Lower lobe of right lung (tissue), 2 donors: ENCODE data around the gene USF3. TPM values are rescaled to one million over a fixed set of nuclear protein-coding genes. Genes with fewer than 3 reads are reported as not detected.

Experiments
- ATAC-seq, 2 donors: fragments of 200-7000 bp; cut with Tn5 transposase; one replicate each; pipeline ENCODE4 v1.9.1; 2020 to 2022; ENCODE audit warnings: mild to moderate bottlenecking in 2 of 2, moderate library complexity in 2 of 2
- DNase-seq: peaks from one replicate; pipeline ENCODE4 v3.0.0-alpha.2; 2020
- H3K27ac ChIP-seq: fragments of 200-600 bp; one replicate; pipeline ENCODE4 v1.8.0; 2022
- H3K27me3 ChIP-seq: fragments of 200-600 bp; one replicate; pipeline ENCODE4 v1.8.0; 2022; ENCODE audit warnings: low read depth
- H3K36me3 ChIP-seq: fragments of 200-600 bp; one replicate; pipeline ENCODE4 v1.8.0; 2022; ENCODE audit warnings: mild to moderate bottlenecking
- H3K4me1 ChIP-seq: fragments of 200-600 bp; one replicate; pipeline ENCODE4 v1.8.0; 2022
- H3K4me3 ChIP-seq: fragments of 200-600 bp; one replicate; pipeline ENCODE4 v1.8.0; 2022; ENCODE audit warnings: mild to moderate bottlenecking
- H3K9me3 ChIP-seq: fragments of 200-600 bp; one replicate; pipeline ENCODE4 v1.8.0; 2022
- intact Hi-C: fragments of 100-400 bp; cut with DNase I; formaldehyde crosslinking; loops from one replicate; pipeline ENCODE4 v1.11.0; 2022
- total RNA-seq: library from RNA; stranded (reverse); fragmentation: NEBNext Ultra II Directional; extraction: Animal tissue kit (Norgen Biotek cat#: 25700); gene quantifications from one replicate; pipeline ENCODE4 v1.2.1, GENCODE V29; 2021
- TF ChIP-seq, protein P1 (sequence below): fragments of 200-600 bp; IDR thresholded peaks from one replicate; pipeline ENCODE4 v1.8.0; 2022; ENCODE audit warnings: antibody characterized with exemption, mild to moderate bottlenecking
- donor health status: DM: no; HTN: yes; CAD: no; lungs with severe emphysema.

Gene USF3
- total RNA-seq, 1 donor from 2014 or later = 20.9 TPM

DNA sequence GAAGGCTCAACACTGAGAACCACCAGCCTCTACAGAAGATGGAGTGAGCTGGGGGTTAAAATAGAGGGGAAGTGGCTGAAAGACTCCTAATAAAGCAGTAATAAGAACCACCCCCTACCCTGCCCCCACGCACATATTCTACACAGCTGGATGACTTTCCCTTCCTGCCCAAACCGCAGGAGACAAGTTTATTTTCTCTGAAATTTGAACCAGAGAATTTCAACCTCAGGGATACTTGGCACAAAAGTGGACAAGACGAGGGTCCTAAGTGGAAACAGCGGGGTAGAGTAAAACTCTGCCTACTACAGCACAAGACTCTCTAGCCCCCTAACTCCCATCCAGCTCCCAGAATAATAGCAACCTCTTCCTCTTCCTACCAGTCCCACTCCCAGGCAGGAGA lies 28.4 kb downstream of the USF3 start:
- TF ChIP-seq, protein P1, sequence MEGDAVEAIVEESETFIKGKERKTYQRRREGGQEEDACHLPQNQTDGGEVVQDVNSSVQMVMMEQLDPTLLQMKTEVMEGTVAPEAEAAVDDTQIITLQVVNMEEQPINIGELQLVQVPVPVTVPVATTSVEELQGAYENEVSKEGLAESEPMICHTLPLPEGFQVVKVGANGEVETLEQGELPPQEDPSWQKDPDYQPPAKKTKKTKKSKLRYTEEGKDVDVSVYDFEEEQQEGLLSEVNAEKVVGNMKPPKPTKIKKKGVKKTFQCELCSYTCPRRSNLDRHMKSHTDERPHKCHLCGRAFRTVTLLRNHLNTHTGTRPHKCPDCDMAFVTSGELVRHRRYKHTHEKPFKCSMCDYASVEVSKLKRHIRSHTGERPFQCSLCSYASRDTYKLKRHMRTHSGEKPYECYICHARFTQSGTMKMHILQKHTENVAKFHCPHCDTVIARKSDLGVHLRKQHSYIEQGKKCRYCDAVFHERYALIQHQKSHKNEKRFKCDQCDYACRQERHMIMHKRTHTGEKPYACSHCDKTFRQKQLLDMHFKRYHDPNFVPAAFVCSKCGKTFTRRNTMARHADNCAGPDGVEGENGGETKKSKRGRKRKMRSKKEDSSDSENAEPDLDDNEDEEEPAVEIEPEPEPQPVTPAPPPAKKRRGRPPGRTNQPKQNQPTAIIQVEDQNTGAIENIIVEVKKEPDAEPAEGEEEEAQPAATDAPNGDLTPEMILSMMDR = no peak
- intact Hi-C loops = no loop called here
- no peak for ATAC-seq
- Histone ChIP-seq H3K36me3 (peaks cover 38% of the 10 kb centered on the region), H3K4me1 (no peaks in the 10 kb centered on the region), H3K9me3 (no peaks in the 10 kb centered on the region), H3K4me3 (no peak overlapping the region), H3K27ac (no peak overlapping the region), H3K27me3 (no peaks in the 10 kb centered on the region)
- no peak for DNase-seq

DNA sequence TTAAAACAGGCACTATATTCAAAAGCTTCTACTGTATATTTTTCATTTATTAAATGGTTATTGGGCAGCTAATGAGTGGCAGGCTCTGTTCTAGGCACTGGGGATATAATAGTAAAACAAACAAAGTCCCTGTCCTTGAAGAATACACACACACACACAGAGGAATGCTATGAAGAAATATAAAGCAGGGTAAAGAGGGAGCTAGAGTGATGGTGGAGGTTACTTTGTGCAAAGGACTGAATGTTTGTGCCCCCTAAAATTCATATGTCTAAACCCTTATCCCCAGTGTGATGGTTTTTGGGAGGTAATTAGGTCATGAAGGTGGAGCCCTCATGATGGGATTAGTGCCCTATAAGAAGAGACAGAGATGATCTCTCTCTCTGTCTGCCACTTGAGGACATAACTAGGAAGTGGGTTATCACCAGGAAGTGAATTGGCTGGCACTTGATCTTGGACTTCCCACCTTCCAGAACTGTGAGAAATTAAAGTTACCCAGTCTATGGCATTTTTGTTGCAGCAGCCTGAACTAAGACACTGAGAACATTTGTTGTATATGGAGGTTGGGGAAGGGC lies 31.8 kb downstream of the USF3 start:
- no peak overlapping the region for H3K4me3 ChIP-seq
- TF ChIP-seq, protein P1 = no peak
- DNase-seq (no peak), ATAC-seq (no peak)
- H3K27ac ChIP-seq = no peak overlapping the region
- H3K9me3 ChIP-seq = no peaks in the 10 kb centered on the region
- no peaks in the 10 kb centered on the region for H3K27me3 ChIP-seq
- H3K36me3 ChIP-seq = peaks cover 49% of the 10 kb centered on the region
- intact Hi-C loops = no loop called here
- H3K4me1 ChIP-seq = no peaks in the 10 kb centered on the region

DNA sequence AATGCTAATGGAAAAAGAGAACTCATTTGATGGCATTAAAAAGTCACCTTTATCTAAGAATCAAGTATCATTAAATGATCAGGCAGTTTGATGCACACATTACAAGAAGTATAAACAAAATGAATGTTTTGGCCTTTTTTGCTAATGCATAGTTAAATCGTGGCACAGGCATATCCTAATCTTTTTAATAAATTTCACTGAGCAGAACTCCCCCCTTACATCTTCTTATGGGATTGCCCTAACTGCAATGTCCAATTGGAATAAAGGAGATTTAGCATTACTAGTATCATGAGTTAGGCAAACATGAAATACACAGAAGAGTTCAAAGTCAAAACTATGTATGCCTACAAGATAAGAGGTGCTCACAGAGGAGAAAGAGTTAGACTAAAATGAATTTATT lies 32.7 kb downstream of the USF3 start:
- Histone ChIP-seq H3K27ac (no peak overlapping the region), H3K9me3 (no peaks in the 10 kb centered on the region), H3K4me3 (no peak overlapping the region), H3K27me3 (no peaks in the 10 kb centered on the region), H3K4me1 (no peaks in the 10 kb centered on the region), H3K36me3 (peaks cover 56% of the 10 kb centered on the region)
- DNase-seq = no peak
- intact Hi-C loops = no loop called here
- ATAC-seq = no peak
- TF ChIP-seq, protein P1 = no peak

DNA sequence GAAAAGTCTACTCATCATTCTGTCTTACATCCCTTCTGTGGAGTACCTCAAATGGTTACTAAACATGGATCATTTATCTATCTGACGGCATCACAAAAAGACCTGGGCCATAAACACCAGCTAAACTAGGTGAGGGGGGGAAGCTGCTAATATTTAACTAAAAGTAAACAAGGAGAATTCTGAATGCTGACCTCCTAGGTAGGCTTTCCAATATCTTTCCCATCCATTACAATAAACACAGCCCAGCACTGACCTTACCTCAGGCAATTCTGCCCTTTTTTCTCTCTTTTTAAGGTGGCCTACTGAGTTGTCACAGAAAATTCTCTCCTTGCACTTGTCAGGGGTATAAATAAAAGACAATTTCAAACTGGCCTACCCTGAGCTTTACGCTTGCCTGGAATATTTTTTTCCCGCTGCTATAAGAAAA lies 33.1 kb downstream of the USF3 start:
- DNase-seq = no peak
- no peak overlapping the region for H3K27ac ChIP-seq
- no peaks in the 10 kb centered on the region for H3K4me1 ChIP-seq
- ATAC-seq = no peak
- no peak overlapping the region for H3K4me3 ChIP-seq
- H3K36me3 ChIP-seq = peaks cover 56% of the 10 kb centered on the region
- no peaks in the 10 kb centered on the region for H3K27me3 ChIP-seq
- TF ChIP-seq, protein P1 = no peak
- H3K9me3 ChIP-seq = no peaks in the 10 kb centered on the region
- intact Hi-C loops = no loop called here

DNA sequence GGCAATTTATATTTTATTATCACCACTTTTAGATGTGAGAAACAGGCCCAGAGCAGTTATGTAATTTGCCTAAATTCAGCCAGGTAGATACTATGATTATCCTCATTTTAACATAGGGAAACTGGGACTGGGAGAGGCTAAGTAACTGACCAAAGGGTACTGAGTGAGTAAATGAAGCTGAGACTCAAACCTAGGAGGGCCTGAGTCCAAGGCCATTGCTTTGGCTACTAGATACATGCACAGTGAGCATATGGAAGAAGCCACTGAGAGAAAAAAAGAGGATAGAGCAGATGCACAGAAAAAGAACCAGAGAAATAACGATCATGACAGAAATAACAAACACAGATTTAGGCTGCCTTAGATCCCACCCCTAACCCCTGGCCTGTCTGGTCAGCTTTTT lies 33.6 kb downstream of the USF3 start:
- Histone ChIP-seq H3K27me3 (no peaks in the 10 kb centered on the region), H3K4me3 (no peak overlapping the region), H3K27ac (no peak overlapping the region), H3K36me3 (peaks cover 56% of the 10 kb centered on the region), H3K9me3 (no peaks in the 10 kb centered on the region), H3K4me1 (no peaks in the 10 kb centered on the region)
- no peak for DNase-seq
- ATAC-seq = no peak
- intact Hi-C loops = no loop called here
- TF ChIP-seq, protein P1 = no peak

DNA sequence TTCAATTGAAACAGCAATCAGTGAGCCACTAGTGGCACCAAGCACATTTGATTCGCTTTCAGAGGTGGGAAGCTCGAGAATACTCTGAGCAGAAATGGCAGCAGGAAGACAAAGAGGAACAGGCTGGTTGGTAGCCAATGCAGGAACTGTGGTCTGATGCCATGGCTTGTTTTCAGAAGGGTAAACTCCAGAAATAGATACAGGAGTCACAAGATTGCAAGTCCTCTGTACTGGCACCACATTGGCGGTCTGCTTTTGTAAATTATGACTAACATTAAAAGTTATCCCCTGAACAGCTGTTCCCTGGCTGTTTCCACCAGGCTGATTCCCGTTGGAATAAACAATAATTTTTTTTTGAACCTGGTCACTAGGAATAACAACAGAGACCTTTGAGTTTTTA lies 35.5 kb downstream of the USF3 start:
- no peak overlapping the region for H3K27ac ChIP-seq
- no peaks in the 10 kb centered on the region for H3K27me3 ChIP-seq
- no peak for ATAC-seq
- no peaks in the 10 kb centered on the region for H3K4me1 ChIP-seq
- peaks cover 60% of the 10 kb centered on the region for H3K36me3 ChIP-seq
- DNase-seq = no peak
- intact Hi-C loops = no loop called here
- TF ChIP-seq, protein P1 = no peak
- H3K4me3 ChIP-seq = no peak overlapping the region
- H3K9me3 ChIP-seq = no peaks in the 10 kb centered on the region
